Measurements from ENCODE around the gene NUP214.

Gene NUP214

GRCh38 chr9:131280660-131281059 lies 155.3 kb downstream of the NUP214 start:
- DNase-seq = no peak

- DNase-seq = no peak
These were observed 156.0 kb downstream of the NUP214 start for GRCh38 chr9:131281119-131281965.

- DNase-seq = no peak
These were observed 156.8 kb downstream of the NUP214 start for GRCh38 chr9:131282175-131282574.

- no peak for DNase-seq
These were observed 157.5 kb downstream of the NUP214 start for GRCh38 chr9:131282688-131283422.

Measured in CD4-positive, alpha-beta T cell treated with Interleukin-21 for 1 hour (primary cell).